Measurements from ENCODE around the gene HTT.

DNA sequence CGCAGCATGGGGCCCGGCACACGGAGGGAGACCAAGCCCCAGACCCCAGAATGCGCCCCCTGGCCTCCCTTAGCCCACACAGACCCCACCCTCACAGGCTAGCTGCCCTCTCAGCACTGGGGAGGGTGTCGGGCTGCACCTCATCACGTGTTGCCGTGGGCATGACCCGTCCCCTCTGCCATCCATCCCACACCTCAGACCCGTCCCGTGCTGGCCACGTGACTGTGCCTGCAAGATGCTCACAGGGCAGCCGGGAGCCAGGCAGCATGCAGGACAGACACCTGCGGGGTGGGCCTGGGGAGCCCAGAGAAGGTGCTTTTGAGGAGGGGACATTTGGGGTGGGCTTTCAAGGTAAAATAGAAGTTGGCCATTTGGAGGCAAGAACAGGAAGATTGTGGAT lies 179.3 kb downstream of the HTT start:
- TF ChIP-seq, protein P1, sequence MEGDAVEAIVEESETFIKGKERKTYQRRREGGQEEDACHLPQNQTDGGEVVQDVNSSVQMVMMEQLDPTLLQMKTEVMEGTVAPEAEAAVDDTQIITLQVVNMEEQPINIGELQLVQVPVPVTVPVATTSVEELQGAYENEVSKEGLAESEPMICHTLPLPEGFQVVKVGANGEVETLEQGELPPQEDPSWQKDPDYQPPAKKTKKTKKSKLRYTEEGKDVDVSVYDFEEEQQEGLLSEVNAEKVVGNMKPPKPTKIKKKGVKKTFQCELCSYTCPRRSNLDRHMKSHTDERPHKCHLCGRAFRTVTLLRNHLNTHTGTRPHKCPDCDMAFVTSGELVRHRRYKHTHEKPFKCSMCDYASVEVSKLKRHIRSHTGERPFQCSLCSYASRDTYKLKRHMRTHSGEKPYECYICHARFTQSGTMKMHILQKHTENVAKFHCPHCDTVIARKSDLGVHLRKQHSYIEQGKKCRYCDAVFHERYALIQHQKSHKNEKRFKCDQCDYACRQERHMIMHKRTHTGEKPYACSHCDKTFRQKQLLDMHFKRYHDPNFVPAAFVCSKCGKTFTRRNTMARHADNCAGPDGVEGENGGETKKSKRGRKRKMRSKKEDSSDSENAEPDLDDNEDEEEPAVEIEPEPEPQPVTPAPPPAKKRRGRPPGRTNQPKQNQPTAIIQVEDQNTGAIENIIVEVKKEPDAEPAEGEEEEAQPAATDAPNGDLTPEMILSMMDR (IDR thresholded peaks at IDR 0.05) = no peak
- no peak for TF ChIP-seq MYC (IDR thresholded peaks at IDR 0.05; ENCODE audit: borderline replicate concordance, low read length)
- no peak for TF ChIP-seq BHLHE40 (IDR thresholded peaks at IDR 0.05; ENCODE audit: low read depth, low read length)
